Raji (cell line): Measurements from ENCODE around the gene B3GALT4.

ENCODE experiments used
- POLR2A ChIP-seq: IDR thresholded peaks from 2 replicates; pipeline ENCODE4 v1.6.1; 2011; ENCODE audit warnings: low read depth, low read length, control low read depth; ENCODE audit not compliant: insufficient read depth

B3GALT4 gene

DNA sequence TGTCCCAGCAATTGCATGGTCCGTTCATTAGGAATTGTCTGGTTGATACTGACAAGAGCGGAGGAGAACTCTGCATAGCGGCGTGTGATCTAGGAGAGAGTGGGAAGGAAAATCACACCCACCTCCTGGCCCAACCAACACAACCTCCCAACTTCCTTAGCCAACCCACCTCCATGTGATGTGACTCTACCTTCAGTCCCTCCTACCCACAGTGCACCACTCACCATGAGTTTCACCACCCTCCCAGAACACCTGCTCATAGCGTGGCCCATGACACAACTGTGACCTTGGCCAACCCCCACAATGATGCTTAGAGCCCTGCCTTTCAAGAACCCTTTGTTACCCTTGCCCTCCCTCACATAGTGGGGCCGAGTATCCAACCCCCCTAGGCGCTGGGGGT is 12.9 kb upstream of the B3GALT4 start:
- TF ChIP-seq POLR2A: no peak

DNA sequence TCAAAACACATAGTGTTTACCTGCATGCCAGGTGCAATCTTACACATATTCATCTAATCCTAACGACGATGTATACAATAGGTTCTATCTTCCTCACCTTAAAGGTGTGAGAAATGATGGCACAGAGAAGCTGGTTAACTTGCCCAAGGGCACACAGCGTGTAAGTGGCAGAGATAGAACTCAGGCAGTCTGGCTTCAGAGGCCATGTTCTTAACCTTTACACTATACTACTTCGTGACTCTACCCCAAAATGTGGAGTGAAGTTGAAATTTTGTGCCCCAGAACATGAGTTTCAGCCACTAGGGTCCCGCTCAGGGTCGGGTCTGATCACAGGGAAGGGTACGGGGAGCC is 5.8 kb upstream of the B3GALT4 start:
- no peak for TF ChIP-seq POLR2A

DNA sequence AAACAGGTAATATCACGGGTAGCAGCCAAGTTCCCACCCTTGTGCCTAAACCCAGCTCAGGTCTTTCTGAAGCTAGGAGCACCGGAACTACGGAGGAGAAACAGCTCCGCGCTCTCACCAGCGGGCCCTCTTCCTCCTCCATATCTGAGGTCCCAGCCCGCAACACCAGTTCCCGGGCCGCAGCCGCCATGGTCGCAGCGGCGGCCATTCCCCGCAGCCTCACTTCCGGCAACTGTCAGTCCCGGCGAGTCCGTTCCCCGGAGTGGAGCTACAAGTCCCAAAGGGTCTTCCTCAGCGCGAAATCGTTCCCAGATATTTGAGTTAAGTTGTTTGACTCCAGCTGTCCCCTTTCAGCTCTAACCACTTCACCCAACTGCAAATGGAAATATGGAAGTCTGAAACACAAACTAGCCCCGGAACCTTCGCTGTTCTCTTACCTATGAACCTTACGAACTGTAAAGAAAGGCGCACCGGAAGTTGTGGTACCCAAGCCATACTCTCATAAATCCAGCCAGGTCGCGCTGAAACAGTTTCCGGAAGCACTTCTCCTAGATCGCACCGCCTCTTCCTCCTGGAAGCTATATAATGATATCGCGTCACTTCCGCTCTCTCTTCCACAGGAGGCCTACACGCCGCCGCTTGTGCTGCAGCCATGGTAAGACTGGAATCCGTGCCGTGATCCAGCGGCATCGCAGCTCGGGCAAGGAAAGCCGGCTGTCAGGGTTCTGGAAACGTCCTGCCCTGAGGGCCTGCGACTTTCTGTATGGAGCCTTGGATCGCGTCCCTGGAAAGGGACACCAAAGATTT is 5.3 kb upstream of the B3GALT4 start, which contains the start of the genes RPS18 and VPS52:
RPS18 (plus strand) TSS at position 608 of the 807 bp plus-strand sequence; CDS start at position 653, 45 bp downstream.
VPS52 (minus strand) TSS at position 409 of the 807 bp plus-strand sequence; CDS start at position 208, 201 bp downstream.
- TF ChIP-seq POLR2A: peak; percentile 98

DNA sequence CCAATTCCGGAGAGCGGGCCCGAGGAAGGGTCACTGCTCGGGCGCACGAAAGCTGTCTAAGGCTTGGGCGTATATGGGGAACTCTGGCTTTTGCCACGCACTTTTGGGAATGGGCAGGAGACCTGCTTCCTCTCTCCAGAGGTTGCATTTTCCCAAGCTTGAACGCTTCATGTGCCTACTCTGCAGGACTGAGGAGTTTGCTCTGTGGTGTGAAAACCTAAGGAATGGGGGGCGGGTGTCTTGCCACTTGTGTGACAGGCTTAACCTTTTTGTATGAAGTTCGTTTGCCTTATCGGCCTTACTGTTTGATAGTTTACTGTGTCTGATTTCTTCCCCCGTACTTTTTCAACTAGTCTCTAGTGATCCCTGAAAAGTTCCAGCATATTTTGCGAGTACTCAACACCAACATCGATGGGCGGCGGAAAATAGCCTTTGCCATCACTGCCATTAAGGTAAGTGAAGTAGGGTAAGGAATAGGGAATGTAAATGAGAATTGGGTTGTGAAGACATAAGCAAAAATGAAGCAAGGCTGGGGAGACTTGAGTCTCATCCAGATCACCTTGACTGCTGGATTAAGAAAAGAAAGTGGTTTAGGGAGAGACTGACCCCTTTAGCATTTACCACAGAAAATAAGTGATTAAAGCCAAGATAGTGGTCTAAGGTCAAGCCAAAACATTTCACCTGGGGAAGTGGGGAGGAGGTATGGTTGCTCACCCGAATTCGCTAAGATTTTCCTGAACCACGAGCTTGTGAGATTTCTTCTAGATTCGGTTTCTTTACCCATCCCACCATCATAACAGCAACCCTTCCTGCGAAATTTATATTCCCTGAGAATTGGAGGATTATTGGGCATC is 4.4 kb upstream of the B3GALT4 start:
- no peak for TF ChIP-seq POLR2A

DNA sequence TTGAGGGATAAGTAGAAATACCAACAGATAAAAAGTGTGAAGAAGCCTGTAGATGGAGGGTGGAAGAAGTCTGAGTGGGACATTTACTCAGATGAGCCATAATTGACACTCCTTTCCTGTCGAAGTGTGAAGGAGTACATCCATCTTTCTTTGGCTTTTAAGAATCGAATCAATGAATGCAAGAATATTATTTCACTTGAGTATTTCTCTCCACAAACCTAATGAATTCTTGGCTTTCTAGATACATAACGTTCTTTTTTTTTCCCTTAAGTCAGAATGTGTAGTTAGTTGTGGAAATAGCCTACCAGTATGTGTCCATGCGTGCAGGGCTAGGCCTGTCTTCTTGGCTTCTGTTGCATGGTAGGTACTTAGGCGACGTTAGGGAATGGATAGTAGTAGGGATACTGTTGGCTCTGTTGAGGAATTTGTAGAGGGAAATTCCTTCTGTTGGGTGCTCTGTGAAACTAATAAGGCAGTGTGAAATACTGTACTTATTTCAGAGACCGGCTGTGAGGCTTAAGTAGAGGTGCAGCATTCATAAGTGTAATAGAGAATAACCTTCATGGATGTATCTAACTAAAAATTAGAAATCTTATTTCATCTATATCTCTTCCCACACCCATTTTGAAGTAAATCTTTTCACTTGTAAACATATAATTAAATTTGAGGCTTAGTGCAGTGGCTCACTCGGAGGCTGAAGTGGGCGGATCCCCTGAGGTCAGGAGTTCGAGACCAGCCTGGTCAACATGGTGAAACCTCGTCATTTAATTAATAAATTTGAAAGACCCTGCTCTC is 3.6 kb upstream of the B3GALT4 start:
- TF ChIP-seq POLR2A: no peak

DNA sequence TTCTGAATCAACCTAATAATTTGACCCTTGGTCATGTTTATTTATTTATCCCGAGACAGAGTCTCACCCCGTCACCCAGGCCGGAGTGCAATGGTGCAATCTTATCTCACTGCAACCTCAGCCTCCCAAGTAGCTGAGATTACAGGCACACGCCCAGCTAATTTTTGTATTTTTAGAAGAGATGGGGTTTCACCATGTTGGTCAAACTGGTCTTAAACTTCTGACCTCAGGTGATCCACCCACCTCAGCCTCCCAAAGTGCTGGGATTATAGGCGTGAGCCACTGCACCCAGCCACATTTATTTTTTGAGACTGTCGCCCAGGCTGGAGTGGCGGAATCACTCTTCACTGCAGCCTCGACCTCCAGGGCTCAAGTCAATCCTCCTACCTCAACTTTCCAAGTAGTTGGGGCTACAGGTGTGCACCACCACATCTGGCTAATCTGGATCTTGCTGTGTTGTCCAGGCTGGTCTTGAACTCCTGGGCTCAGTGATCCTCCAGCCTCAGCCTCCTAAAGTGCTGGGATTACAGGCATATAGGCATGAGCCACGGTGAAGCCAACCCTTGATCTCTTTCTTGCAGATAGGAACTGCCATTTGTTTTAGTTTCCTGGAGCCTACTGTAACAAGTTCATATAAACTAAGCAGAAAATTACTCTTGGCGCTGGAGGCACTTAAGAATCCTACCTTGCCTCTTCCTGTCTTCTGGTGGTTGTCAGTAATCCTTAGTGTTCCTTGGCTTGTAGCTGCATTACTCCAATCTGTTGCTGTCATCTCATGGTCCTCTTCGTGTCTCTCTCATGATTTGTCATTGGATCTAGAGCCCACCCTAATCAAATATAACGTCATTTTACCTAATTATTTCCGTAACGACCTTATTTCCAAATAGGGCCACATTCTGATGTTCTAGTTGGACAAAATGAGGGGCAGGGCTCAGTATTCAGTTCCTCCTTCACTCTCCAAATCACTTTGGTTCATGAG is 2.7 kb upstream of the B3GALT4 start:
- peak; percentile 18; the same call in 1 of the 2 replicates for TF ChIP-seq POLR2A

DNA sequence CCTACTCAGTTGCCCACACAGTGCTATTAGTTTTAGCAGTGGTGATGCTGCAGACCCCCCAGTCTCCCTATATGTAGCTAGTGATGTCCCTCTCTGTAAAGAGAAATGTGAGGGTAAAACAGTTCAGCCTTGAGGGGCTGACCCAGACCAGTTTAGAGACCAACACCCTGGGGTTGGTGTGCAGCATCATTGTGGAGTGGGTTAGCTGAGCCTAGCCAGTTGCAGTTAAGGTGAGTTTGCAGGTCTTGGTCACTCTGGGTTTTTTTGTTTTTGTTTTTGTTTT is 401 bp upstream of the B3GALT4 start:
- TF ChIP-seq POLR2A: no peak

GRCh38 chr6:33277663-33278391 is 904 bp downstream of the B3GALT4 start:
- no peak for TF ChIP-seq POLR2A

DNA sequence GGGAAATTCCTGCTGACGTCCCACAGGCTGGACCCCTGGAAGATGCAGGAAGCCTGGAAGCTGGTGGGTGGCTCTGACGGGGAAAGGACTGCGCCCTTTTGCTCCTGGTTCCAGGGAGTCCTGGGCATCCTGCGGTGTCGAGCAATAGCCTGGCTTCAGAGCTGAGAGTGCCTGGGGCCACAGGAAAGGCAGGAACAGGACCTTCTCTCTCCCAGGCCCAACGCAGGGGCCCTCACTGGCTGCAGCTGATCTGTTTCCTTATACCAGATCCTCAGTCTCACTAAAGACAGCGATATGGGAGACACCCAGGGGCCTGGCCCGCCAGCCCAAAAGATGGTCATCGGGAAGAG is 1.4 kb downstream of the B3GALT4 start:
- TF ChIP-seq POLR2A: no peak

GRCh38 chr6:33278810-33279209 is 1.9 kb downstream of the B3GALT4 start:
- no peak for TF ChIP-seq POLR2A

DNA sequence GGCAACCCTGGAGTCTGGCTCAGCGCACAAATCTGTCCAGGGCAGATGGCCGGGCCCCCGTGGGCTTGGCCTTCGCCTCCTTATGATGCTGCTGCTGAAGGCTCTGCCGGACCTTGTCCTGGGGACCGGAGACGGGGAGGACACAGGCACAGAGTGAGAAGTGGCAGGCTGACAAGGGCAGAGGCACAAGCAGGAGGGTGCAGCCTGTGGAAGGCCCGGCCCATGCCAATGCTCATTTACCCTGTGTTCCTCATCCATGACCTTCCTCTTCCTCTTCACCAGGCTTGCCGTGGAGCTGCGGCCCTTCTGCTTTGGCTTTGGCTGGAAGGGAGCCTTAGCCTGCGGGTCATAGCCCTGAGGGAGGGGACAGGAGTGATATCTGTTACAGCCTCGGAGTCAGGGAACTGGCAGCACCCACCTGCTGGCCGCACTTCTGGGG is 2.4 kb downstream of the B3GALT4 start:
- no peak for TF ChIP-seq POLR2A

DNA sequence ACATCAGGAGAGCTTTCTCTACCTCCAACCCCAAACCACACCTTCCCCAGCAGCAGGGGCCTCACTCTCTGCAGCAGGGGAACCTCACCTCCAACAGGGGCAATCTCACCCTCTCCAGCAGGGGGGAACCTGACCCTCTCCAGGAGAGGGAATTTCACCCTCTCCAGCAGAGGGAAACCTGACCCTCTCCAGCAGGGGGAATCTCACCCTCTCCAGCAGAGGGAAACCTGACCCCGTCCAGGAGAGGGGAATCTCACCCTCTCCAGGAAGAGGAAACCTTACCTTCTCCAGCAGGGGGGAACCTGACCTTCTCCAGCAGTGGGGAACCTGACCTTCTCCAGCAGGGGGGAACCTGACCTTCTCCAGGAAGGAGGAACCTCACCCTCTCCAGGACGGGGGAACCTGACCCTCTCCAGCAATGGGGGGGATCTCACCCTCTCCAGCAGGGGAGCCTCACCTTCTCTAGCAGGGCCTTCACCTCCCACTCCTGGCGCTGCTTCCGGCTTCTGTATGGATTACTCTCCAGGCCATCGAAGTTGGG is 3.1 kb downstream of the B3GALT4 start:
- TF ChIP-seq POLR2A: no peak

- TF ChIP-seq POLR2A: no peak
Measured at GRCh38 chr6:33280539-33280938, 3.6 kb downstream of the B3GALT4 start.

DNA sequence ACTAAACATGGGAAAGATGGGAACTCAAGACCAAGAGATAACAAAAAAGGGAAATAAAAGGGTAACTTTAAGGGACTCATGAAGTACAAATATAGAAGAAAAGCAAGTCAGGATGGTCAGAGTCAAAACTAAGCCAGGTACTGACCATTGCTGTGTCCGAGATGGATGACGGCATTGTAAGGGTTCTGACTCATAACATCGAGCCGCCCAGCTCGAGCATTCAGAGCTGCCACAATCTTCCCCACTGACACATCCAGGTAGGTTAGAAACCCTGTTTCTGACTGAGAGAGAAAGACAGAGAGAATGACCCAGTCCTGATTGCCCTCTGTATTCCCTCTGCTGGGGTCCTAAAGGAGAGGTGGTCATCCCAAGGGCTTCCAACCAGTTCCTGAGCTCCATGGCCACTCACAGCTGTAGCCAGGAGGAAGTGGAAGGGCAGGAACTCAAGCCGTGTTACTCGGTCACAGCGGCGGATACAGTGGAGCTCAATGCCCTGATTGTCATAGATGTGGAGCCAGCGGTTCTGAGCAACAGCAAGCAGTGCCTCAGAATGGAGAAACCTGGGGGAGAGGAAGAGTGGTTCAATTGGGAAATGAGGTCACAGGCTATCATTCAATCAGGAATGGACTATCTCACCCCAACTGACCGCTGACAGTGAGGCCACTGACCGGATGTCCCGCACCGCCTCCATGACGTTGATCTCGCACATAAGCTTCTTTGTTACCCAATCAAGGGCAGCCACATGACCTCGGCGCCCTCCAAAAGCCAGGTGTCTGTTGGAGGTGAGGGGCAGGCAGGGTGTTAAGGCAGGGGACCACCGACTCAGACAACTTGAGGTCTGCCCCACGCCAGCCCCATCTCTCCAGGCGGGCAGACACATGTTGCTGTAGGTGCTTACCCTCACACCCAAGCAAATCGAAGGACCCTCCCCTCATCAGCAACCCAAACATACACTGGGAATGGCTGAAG is 10.3 kb downstream of the B3GALT4 start:
- TF ChIP-seq POLR2A: no peak
